HG03060 (cell line): ENCODE data around the gene IRF3.
"Not testable (repeated sequence)": the region's sequence is repeated elsewhere in the genome, so short reads cannot be mapped to it uniquely, and the experiment has no call there.

Experiments
- ATAC-seq: cut with Tn5 transposase; IDR thresholded peaks from one replicate; pipeline ENCODE4 v1.9.1; 2021; ENCODE audit warnings: low read depth, moderate number of reproducible peaks; ENCODE audit not compliant: unreplicated experiment

The IRF3 gene

GRCh38 chr19:49652551-49653465 is 12.8 kb downstream of the IRF3 start:
- ATAC-seq = no peak

GRCh38 chr19:49651820-49652550 is 13.7 kb downstream of the IRF3 start:
- ATAC-seq = no peak

- ATAC-seq = no peak
Observed at GRCh38 chr19:49651029-49651819, 14.4 kb downstream of the IRF3 start.

GRCh38 chr19:49646586-49646985 is 19.1 kb downstream of the IRF3 start:
- no peak for ATAC-seq

GRCh38 chr19:49645995-49646394 is 19.7 kb downstream of the IRF3 start:
- ATAC-seq = no peak

- no peak for ATAC-seq
Observed at GRCh38 chr19:49645592-49645991, 20.1 kb downstream of the IRF3 start.

- no peak for ATAC-seq
Observed at GRCh38 chr19:49643466-49643865, 22.2 kb downstream of the IRF3 start.

- ATAC-seq = no peak
Observed at GRCh38 chr19:49642492-49643035, 23.1 kb downstream of the IRF3 start.

GRCh38 chr19:49641688-49642491 is 23.8 kb downstream of the IRF3 start, which contains the start of gene SCAF1:
Gene SCAF1, plus strand, starts transcription at chr19:49642209. Its CDS starts 2,818 bp downstream, at chr19:49645027.
- peak; percentile 45 for ATAC-seq

- peak; percentile 68 for ATAC-seq
Observed at GRCh38 chr19:49640113-49640898, 25.4 kb downstream of the IRF3 start, which contains the start of gene RRAS. Gene RRAS, minus strand, starts transcription at chr19:49640143. Its CDS starts 45 bp downstream, at chr19:49640098.

- ATAC-seq = no peak
Observed at GRCh38 chr19:49639401-49640112, 26.1 kb downstream of the IRF3 start.

GRCh38 chr19:49637821-49638738 is 27.6 kb downstream of the IRF3 start:
- ATAC-seq = no peak

GRCh38 chr19:49636233-49636932 is 29.3 kb downstream of the IRF3 start:
- no peak for ATAC-seq

- ATAC-seq = no peak
Observed at GRCh38 chr19:49635530-49636232, 30.0 kb downstream of the IRF3 start.

GRCh38 chr19:49633273-49633672 is 32.4 kb downstream of the IRF3 start:
- not testable (repeated sequence) for ATAC-seq

- no peak for ATAC-seq
Observed at GRCh38 chr19:49632576-49632975, 33.1 kb downstream of the IRF3 start.
